Pancreas (tissue), 10 donors: ENCODE measurements around the gene STARD3. TPM values are rescaled to one million over a fixed set of nuclear protein-coding genes. Genes with fewer than 3 reads are reported as not detected.

Experiments used
- ATAC-seq, 4 donors: fragments of 200-7000 bp; cut with Tn5 transposase; one replicate each; pipeline versions ENCODE4 v1.8.0 to v1.9.1; 2020; ENCODE audit warnings: mild to moderate bottlenecking in 4 of 4, moderate library complexity in 4 of 4
- DNase-seq, 6 donors: peaks; one replicate each; pipeline ENCODE4 v3.0.0-alpha.2; 2020
- FAIRE-seq: peaks from 2 replicates; lab custom pipeline; 2012; peaks lifted over from hg19 to GRCh38; lab: Jason Lieb, UNC
- H3K27ac ChIP-seq, 4 donors: fragments of 200-600 bp; sonication (generic); 1 replicate in 3 of 4; 2 replicates in 1 of 4; pipeline versions ENCODE4 v1.5.0 to v1.8.0; 2020
- H3K27me3 ChIP-seq, 4 donors: fragments of 200-600 bp; one replicate each; pipeline ENCODE4 v1.8.0; 2021
- H3K36me3 ChIP-seq, 3 donors: fragments of 200-600 bp; sonication (generic) in 1 of 3; one replicate each; pipeline versions ENCODE4 v1.5.0 to v1.8.0; 2020 to 2021
- H3K4me1 ChIP-seq, 3 donors: fragments of 200-600 bp; one replicate each; pipeline ENCODE4 v1.8.0; 2021
- H3K4me3 ChIP-seq, 4 donors: fragments of 200-600 bp; sonication (generic) in 2 of 4; one replicate each; pipeline versions ENCODE4 v1.5.0 to v1.8.0; 2020 to 2021
- H3K9me3 ChIP-seq, 4 donors: fragments of 200-600 bp; one replicate each; pipeline ENCODE4 v1.8.0; 2021
- CTCF ChIP-seq, 4 donors: fragments of 200-600 bp; sonication (generic) in 3 of 4; IDR thresholded peaks; one replicate each; pipeline versions ENCODE4 v1.5.0 to v1.8.0; 2021; ENCODE audit warnings: antibody characterized with exemption in 4 of 4
- WGBS, 2 donors: extraction: QIAGEN DNeasy Blood & Tissue Kit; methylation state at CpG; one replicate each; pipeline ENCODE4 v1.1.7; 2013; 5-methylcytosine and 5-hydroxymethylcytosine counted together
- intact Hi-C, 3 donors: fragments of 100-400 bp; cut with DNase I; formaldehyde crosslinking; loops; one replicate each; pipeline versions ENCODE4 v1.11.1 to v1.14.2; 2022
- polyA plus RNA-seq, 2 donors: library from polyadenylated mRNA; stranded (reverse); fragments of 200-250 nt; gene quantifications; one replicate each; pipeline ENCODE4 v1.2.3, GENCODE V29; 2013
- total RNA-seq, 6 donors: library from RNA; stranded (reverse); fragmentation: NEBNext Ultra II Directional in 4 of 6; extraction: Animal tissue kit (Norgen Biotek cat#: 25700) in 4 of 6; gene quantifications; one replicate each; pipeline versions ENCODE4 v1.2.1 to v1.2.4, GENCODE V29; 2021 to 2023
- donor health status: healthy with polysubstance abuse.
- donor health status: DM: no; HTN: no; CAD: no; lungs with moderate emphysema.
- donor health status: DM: no; HTN: no; CAD: no.
- donor health status: control.
- donor health status: control.
- donor health status: Bipolar disorder and iron deficiency.
- donor health status: DM: yes; HTN: yes; CAD: no.
- donor health status: DM: no; HTN: no; CAD: no.
- donor health status: DM: no; HTN: no; CAD: no.
- donor health status: DM: yes; HTN: yes; CAD: no.

Gene STARD3
- total and polyA plus RNA-seq, 8 donors: 24.4 to 73.8 (median 29.9) TPM

DNA sequence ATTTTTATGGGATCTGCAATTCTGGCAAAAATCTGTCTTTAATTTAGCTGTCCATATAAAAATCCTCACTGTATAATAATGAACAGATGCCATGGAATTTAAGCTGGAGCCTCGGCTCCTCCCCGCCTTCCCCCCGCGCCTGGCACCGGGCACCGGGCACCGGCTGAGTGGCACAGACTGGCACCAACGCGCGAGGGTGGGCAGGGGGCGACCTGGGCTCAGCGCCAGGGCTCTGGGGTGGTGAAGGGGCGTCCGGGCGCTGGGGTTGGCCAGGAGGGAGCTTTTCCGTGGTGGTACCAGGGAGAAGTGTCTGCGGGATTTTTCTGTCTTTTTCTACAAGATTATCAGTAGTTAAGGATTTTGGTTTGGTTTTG is 38.3 kb upstream of the STARD3 start:
- no peaks in the 10 kb centered on the region for H3K9me3 ChIP-seq
- H3K27me3 ChIP-seq: peaks cover 0 to 44% (median 15%) of the 10 kb centered on the region in 4 donors
- no peak overlapping the region for H3K27ac ChIP-seq
- peak overlapping the region in 1 of 4 donors; percentile 14 for H3K4me3 ChIP-seq
- 3 to 6% methylated on average over 17 of the region's 17 CpGs for WGBS, 2 donors
- ATAC-seq (peak in 1 of 4 donors; percentile 16), FAIRE-seq (no peak), DNase-seq (peak in 1 of 6 donors; percentile 34)
- no peak for TF ChIP-seq CTCF (IDR thresholded peaks at IDR 0.05)
- peaks cover 0 to 16% (median 0%) of the 10 kb centered on the region in 3 donors for H3K4me1 ChIP-seq
- no peaks in the 10 kb centered on the region for H3K36me3 ChIP-seq
- intact Hi-C loops: no loop called here

DNA sequence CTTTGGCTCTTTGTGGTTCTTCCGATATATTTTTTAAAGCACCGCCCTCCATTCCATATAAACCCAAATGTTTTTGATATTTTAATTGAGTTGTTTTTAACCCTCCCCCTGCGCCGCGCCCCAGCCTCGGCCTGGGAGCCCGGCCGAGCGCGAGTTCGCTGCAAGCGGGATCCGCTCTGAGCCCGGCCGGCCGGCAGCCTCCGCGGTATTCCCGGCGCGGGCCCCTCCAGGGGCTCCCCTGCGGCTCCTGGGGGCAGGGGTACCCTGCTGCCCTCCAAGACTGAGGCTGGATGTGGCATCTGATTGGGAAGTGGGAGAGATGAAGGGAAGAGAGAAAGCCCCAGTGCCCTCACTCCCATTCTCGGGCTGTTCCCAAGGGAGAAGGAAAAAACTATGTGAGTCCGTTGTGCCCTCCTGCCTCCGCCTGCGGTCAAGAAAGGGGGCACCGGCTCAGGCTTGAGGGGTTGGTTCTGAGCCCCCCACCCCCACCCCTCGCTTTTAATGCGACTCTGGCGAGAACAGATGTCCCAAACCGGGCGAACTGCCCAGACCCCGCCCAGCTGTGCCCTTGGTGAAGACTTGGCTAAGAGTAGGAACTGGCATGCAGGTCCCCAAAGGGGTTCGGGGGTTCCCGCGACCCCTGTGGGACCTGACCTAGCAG is 37.8 kb upstream of the STARD3 start:
- DNase-seq (peak in 1 of 6 donors; percentile 40), ATAC-seq (peak in 3 of 4 donors; percentile 14 to 46 (median 25)), FAIRE-seq (no peak)
- H3K9me3 ChIP-seq: no peaks in the 10 kb centered on the region
- peaks cover 0 to 47% (median 18%) of the 10 kb centered on the region in 4 donors for H3K27me3 ChIP-seq
- peak overlapping the region in 1 of 4 donors; percentile 14 for H3K4me3 ChIP-seq
- H3K27ac ChIP-seq: no peak overlapping the region
- intact Hi-C loops: no loop called here
- 2 to 3% methylated on average over 35 to 36 of the region's 36 CpGs for WGBS, 2 donors
- peaks cover 0 to 16% (median 0%) of the 10 kb centered on the region in 3 donors for H3K4me1 ChIP-seq
- TF ChIP-seq CTCF (IDR thresholded peaks at IDR 0.05): no peak
- no peaks in the 10 kb centered on the region for H3K36me3 ChIP-seq

GRCh38 chr17:39599665-39600231 is 37.2 kb upstream of the STARD3 start:
- ATAC-seq (peak in 2 of 4 donors; percentile 19 to 23), DNase-seq (peak in 1 of 6 donors; percentile 16), FAIRE-seq (no peak)
- Histone ChIP-seq H3K27ac (no peak overlapping the region), H3K4me1 (peaks cover 0 to 16% (median 0%) of the 10 kb centered on the region in 3 donors), H3K9me3 (no peaks in the 10 kb centered on the region), H3K4me3 (no peak overlapping the region), H3K27me3 (peaks cover 0 to 53% (median 22%) of the 10 kb centered on the region in 4 donors), H3K36me3 (no peaks in the 10 kb centered on the region)
- no peak for TF ChIP-seq CTCF (IDR thresholded peaks at IDR 0.05)
- intact Hi-C loops: no loop called here
- WGBS, 2 donors: 8 to 11% methylated on average over 27 to 28 of the region's 28 CpGs

DNA sequence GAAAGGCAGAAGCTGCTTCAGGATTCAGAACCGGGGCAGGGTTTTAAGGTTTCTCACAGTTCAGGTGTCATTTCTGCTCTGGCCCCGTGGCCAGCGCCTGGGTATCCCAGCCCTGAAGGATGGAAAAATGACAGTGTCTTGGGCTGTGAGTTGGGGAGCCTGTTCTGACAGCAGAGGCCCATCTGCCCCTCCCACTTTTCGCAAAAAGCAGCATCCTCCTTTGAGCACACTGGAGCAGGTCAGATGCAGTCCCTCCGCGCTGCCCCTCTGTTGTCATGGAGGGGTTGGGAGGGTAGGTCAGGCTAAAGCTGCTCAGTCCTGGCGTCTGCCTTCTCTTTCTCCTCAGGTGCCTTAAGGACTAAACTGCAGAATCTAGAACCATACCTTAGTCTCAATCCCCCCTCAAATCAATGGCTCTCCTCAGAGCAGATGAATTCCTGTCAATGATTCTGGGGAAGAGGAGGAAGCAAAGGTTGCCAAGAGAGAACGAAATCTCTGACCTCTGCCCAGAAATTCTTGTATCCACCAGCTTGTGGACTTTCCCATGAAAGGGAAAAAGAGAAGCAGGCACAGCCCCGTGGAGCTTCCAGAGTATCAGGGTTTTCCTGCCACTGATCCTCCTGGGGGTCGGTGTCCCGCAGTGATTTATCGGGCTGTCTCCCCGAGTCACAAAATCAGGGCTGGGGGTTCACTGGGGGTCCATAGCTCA is 36.5 kb upstream of the STARD3 start:
- FAIRE-seq (no peak), ATAC-seq (no peak), DNase-seq (peak in 1 of 6 donors; percentile 7)
- Histone ChIP-seq H3K9me3 (no peaks in the 10 kb centered on the region), H3K27ac (no peak overlapping the region), H3K4me1 (peaks cover 0 to 18% (median 1%) of the 10 kb centered on the region in 3 donors), H3K27me3 (peaks cover 0 to 55% (median 26%) of the 10 kb centered on the region in 4 donors), H3K36me3 (no peaks in the 10 kb centered on the region), H3K4me3 (no peak overlapping the region)
- TF ChIP-seq CTCF (IDR thresholded peaks at IDR 0.05): no peak
- 6 to 7% methylated on average over 13 of the region's 13 CpGs for WGBS, 2 donors
- intact Hi-C loops: no loop called here
